PC-9 (cell line): ENCODE measurements around the gene OR51E2.

Experiments used
- CTCF ChIP-seq: fragments of 200-600 bp; sonication (generic); conservative IDR thresholded peaks from 2 replicates; pipeline ENCODE4 v1.6.1; 2017; ENCODE audit warnings: mixed run types, antibody characterized with exemption, mild to moderate bottlenecking, moderate library complexity
- EZH2 ChIP-seq: fragments of 200-600 bp; sonication (generic); IDR thresholded peaks from 2 replicates; pipeline ENCODE4 v1.8.0; 2017; ENCODE audit warnings: antibody characterized with exemption, low read depth

GRCh38 chr11:4643076-4643475, 54.6 kb downstream of the OR51E2 start:
- no peak for TF ChIP-seq CTCF
- TF ChIP-seq EZH2: no peak
